Fibroblast of lung (primary cell): ENCODE results near the gene ABHD6.

Experiments used
- EZH2 ChIP-seq: IDR thresholded peaks from 2 replicates; pipeline ENCODE4 v1.5.1; 2012; ENCODE audit warnings: low read length, control low read depth, mild to moderate bottlenecking; ENCODE audit errors: missing control alignments
- TF ChIP-seq, protein P1 (sequence below), 2 donors: IDR thresholded peaks in 1 of 2; conservative IDR thresholded peaks in 1 of 2; 1 replicate in 1 of 2; 2 replicates in 1 of 2; pipeline ENCODE4 v1.5.1; 2011 to 2012; ENCODE audit warnings: low read length in 2 of 2, control low read depth in 1 of 2, inconsistent platforms in 1 of 2, low read depth in 1 of 2, mild to moderate bottlenecking in 1 of 2

DNA sequence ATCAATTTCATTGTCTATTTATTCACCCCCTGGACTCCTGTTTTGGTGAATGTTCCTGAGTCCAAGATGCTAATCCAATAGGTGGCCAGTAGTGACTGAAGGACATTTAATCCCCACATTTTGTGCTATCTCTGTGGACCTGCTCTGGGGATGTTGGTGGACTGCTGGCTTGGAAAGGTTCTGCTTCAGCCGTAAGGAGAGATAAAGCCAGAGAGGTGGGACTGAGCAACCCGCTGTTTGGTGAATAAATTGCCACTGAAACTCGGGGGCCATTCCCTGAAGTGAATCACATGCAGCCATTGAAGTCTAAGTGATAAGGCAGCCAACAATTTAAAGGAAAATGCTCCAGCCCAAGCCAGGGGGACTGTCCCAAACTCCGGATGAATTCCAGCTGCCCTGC, 1.6 kb upstream of the ABHD6 start:
- TF ChIP-seq, protein P1, sequence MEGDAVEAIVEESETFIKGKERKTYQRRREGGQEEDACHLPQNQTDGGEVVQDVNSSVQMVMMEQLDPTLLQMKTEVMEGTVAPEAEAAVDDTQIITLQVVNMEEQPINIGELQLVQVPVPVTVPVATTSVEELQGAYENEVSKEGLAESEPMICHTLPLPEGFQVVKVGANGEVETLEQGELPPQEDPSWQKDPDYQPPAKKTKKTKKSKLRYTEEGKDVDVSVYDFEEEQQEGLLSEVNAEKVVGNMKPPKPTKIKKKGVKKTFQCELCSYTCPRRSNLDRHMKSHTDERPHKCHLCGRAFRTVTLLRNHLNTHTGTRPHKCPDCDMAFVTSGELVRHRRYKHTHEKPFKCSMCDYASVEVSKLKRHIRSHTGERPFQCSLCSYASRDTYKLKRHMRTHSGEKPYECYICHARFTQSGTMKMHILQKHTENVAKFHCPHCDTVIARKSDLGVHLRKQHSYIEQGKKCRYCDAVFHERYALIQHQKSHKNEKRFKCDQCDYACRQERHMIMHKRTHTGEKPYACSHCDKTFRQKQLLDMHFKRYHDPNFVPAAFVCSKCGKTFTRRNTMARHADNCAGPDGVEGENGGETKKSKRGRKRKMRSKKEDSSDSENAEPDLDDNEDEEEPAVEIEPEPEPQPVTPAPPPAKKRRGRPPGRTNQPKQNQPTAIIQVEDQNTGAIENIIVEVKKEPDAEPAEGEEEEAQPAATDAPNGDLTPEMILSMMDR (conservative IDR thresholded peaks at IDR 0.05 in 1 of 2, IDR thresholded peaks at IDR 0.05 in 1 of 2; ENCODE audit: low read depth in 1 of 2, low read length in 2 of 2) = no peak
- no peak for TF ChIP-seq EZH2
